A549 (cell line): Measurements from ENCODE around the gene IQCC. TPM values are rescaled to one million over a fixed set of nuclear protein-coding genes. Genes with fewer than 3 reads are reported as not detected.

Source experiments
- ATAC-seq, 2 experiments: fragments of 200-7000 bp in 1 of 2; fragments of >200 bp in 1 of 2; cut with Nextera tagmentation in 1 of 2; cut with Tn5 transposase in 1 of 2; 3 replicates each; pipeline versions ENCODE4 v1.8.0 to v1.9.1; 2018 to 2020; ENCODE audit warnings: mild to moderate bottlenecking in 1 of 2, moderate library complexity in 1 of 2
- CTCF ChIA-PET: fragments of 300-600 bp; sonication (Branson Sonifier 250); formaldehyde crosslinking; extraction: SDS; loops from one replicate; lab custom pipeline; 2021; ENCODE audit warnings: antibody characterized with exemption, inconsistent platforms; lab: Yijun Ruan, JAX
- POLR2A ChIA-PET: fragments of 350-600 bp; formaldehyde crosslinking; extraction: SDS; loops from one replicate; lab custom pipeline; 2021; ENCODE audit warnings: antibody characterized with exemption, inconsistent platforms; lab: Yijun Ruan, JAX
- DNase-seq, 2 experiments: peaks; one replicate each; pipeline versions ENCODE4 v3.0.0 to v3.0.0-alpha.2; 2011 to 2016; ENCODE audit warnings: low read depth in 1 of 2, low spot score in 1 of 2
- FAIRE-seq: peaks from 2 replicates; lab custom pipeline; 2011; peaks lifted over from hg19 to GRCh38; lab: Jason Lieb, UNC
- H3K27ac ChIP-seq, 2 experiments: fragments of >200 bp; sonication (Bioruptor Twin); formaldehyde crosslinking; 3 replicates each; pipeline ENCODE4 v1.5.1; 2016 to 2017
- H3K4me1 ChIP-seq: fragments of >200 bp; sonication (Bioruptor Twin); formaldehyde crosslinking; 3 replicates; pipeline ENCODE4 v1.6.1; 2016
- H3K4me2 ChIP-seq: fragments of >200 bp; sonication (Bioruptor Twin); formaldehyde crosslinking; 3 replicates; pipeline ENCODE4 v1.6.1; 2016
- H3K4me3 ChIP-seq: fragments of >200 bp; sonication (Bioruptor Twin); formaldehyde crosslinking; 3 replicates; pipeline ENCODE4 v1.5.1; 2016
- H3K9me3 ChIP-seq: fragments of >200 bp; sonication (Bioruptor Twin); formaldehyde crosslinking; 3 replicates; pipeline ENCODE4 v1.6.1; 2016
- BHLHE40 ChIP-seq: IDR thresholded peaks from 2 replicates; pipeline ENCODE4 v1.6.1; 2012; ENCODE audit warnings: low read depth, low read length, inconsistent platforms
- CHD4 ChIP-seq: fragments of 200-600 bp; sonication (generic); IDR thresholded peaks from 2 replicates; pipeline ENCODE4 v1.6.1; 2016; ENCODE audit warnings: antibody characterized with exemption, mild to moderate bottlenecking, borderline replicate concordance
- ESRRA ChIP-seq: fragments of 150-350 bp; IDR thresholded peaks from 2 replicates; pipeline ENCODE4 v1.6.1; 2014; ENCODE audit warnings: mild to moderate bottlenecking, low read length, borderline replicate concordance
- FOXS1 ChIP-seq: fragments of 250-450 bp; sonication (Bioruptor Pico); IDR thresholded peaks from 2 replicates; pipeline ENCODE4 v1.5.0; 2020; ENCODE audit warnings: mild to moderate bottlenecking, moderate library complexity
- HOXB13 ChIP-seq: fragments of 250-450 bp; sonication (Bioruptor Pico); IDR thresholded peaks from 2 replicates; pipeline ENCODE4 v1.5.0; 2020; ENCODE audit warnings: low read depth, mild to moderate bottlenecking, moderate library complexity
- JUN ChIP-seq, 2 experiments: fragments of >200 bp; sonication (Bioruptor Twin); formaldehyde crosslinking; IDR thresholded peaks; 2 replicates in 1 of 2; 3 replicates in 1 of 2; pipeline ENCODE4 v1.6.1; 2016 to 2017
- JUNB ChIP-seq: fragments of >200 bp; sonication (Bioruptor Twin); formaldehyde crosslinking; IDR thresholded peaks from 2 replicates; pipeline ENCODE4 v1.6.1; 2016
- KDM1A ChIP-seq: fragments of 200-600 bp; sonication (generic); IDR thresholded peaks from 2 replicates; pipeline ENCODE4 v1.6.1; 2016; ENCODE audit warnings: low read depth, mild to moderate bottlenecking
- MAZ ChIP-seq: fragments of 150-350 bp; IDR thresholded peaks from 2 replicates; pipeline ENCODE4 v1.6.1; 2014; ENCODE audit warnings: antibody characterized with exemption, low read depth, low read length, borderline replicate concordance
- NPAS2 ChIP-seq: fragments of 250-450 bp; sonication (Bioruptor Pico); IDR thresholded peaks from 2 replicates; pipeline ENCODE4 v1.8.0; 2022; ENCODE audit warnings: mild to moderate bottlenecking, moderate library complexity, borderline replicate concordance
- NR3C1 ChIP-seq: fragments of >200 bp; sonication (Bioruptor Twin); formaldehyde crosslinking; IDR thresholded peaks from 3 replicates; pipeline ENCODE4 v1.6.1; 2017
- PHF8 ChIP-seq: fragments of 200-600 bp; sonication (generic); IDR thresholded peaks from 2 replicates; pipeline ENCODE4 v1.6.1; 2016; ENCODE audit warnings: low read depth, mild to moderate bottlenecking, antibody characterized with exemption, moderate library complexity, borderline replicate concordance
- RAD21 ChIP-seq, 2 experiments: fragments of >200 bp in 1 of 2; sonication (Bioruptor Twin) in 1 of 2; formaldehyde crosslinking in 1 of 2; IDR thresholded peaks in 1 of 2; conservative IDR thresholded peaks in 1 of 2; 2 replicates in 1 of 2; 3 replicates in 1 of 2; pipeline ENCODE4 v1.6.1; 2012 to 2018; ENCODE audit warnings: inconsistent platforms in 1 of 2
- RNF2 ChIP-seq: fragments of 200-600 bp; sonication (generic); IDR thresholded peaks from 2 replicates; pipeline ENCODE4 v1.6.1; 2016; ENCODE audit warnings: low read depth, mild to moderate bottlenecking, antibody characterized with exemption, moderate library complexity, borderline replicate concordance
- SMC3 ChIP-seq: fragments of >200 bp; sonication (Bioruptor Twin); formaldehyde crosslinking; IDR thresholded peaks from 3 replicates; pipeline ENCODE4 v1.6.1; 2018; ENCODE audit warnings: inconsistent platforms
- SREBF2 ChIP-seq: fragments of 450-650 bp; IDR thresholded peaks from 2 replicates; pipeline ENCODE4 v1.6.1; 2014; ENCODE audit warnings: mild to moderate bottlenecking, moderate library complexity
- TP53 ChIP-seq: fragments of 250-450 bp; sonication (Bioruptor Pico); IDR thresholded peaks from 2 replicates; pipeline ENCODE4 v1.5.0; 2021; ENCODE audit warnings: mild to moderate bottlenecking, moderate library complexity
- ZNF302 ChIP-seq: fragments of 250-450 bp; sonication (Bioruptor Pico); IDR thresholded peaks from 2 replicates; pipeline ENCODE4 v1.9.0; 2021; ENCODE audit warnings: inconsistent platforms, mild to moderate bottlenecking, moderate library complexity
- WGBS: methylation state at CpG from one replicate; pipeline ENCODE4 v1.1.6; 2017; ENCODE audit errors: missing lambda C conversion rate; 5-methylcytosine and 5-hydroxymethylcytosine counted together
- polyA plus RNA-seq, 4 experiments: library from polyadenylated mRNA; depleted of rRNA in 3 of 4; stranded (reverse); fragments of >200 nt; fragmentation: RNase III in 1 of 4; extraction: RNeasy Plus Mini Kit Qiagen cat#74134 plus additional on column Dnase treatment in 1 of 4; gene quantifications; 2 replicates in 3 of 4; 3 replicates in 1 of 4; pipeline ENCODE4 v1.2.3, GENCODE V29; 2011 to 2017
- TF ChIP-seq, protein P1 (sequence below): IDR thresholded peaks from 2 replicates; pipeline ENCODE4 v1.6.1; 2012
- TF ChIP-seq, protein P2 (sequence below): fragments of 250-450 bp; sonication (Bioruptor Pico); IDR thresholded peaks from 2 replicates; pipeline ENCODE4 v1.5.0; 2021; ENCODE audit warnings: mild to moderate bottlenecking, moderate library complexity, borderline replicate concordance
- TF ChIP-seq, protein P3 (sequence below): fragments of >200 bp; sonication (Bioruptor Twin); formaldehyde crosslinking; IDR thresholded peaks from 2 replicates; pipeline ENCODE4 v1.6.1; 2016

Gene IQCC
- polyA plus RNA-seq, 2 of the 4 experiments (the other 2 are of a cell fraction) = 1.6 to 2.0 TPM

- Histone ChIP-seq H3K27ac (peak overlapping the region; percentile 15 to 77; a peak in 4 of 6 replicates), H3K4me1 (0 out of 3 replicates have a peak, but pooled peaks cover 8% of the 10 kb centered on the region), H3K4me2 (peak overlapping the region; percentile 63), H3K9me3 (no peaks in the 10 kb centered on the region), H3K4me3 (peak overlapping the region; percentile 35)
- TF ChIP-seq KDM1A = no peak
- TF ChIP-seq, protein P1, sequence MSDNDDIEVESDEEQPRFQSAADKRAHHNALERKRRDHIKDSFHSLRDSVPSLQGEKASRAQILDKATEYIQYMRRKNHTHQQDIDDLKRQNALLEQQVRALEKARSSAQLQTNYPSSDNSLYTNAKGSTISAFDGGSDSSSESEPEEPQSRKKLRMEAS = no peak
- TF ChIP-seq RNF2 = no peak
- DNase-seq (no peak), FAIRE-seq (no peak), ATAC-seq (peak in 1 of 2 experiments; percentile 5; a peak in 1 of 6 replicates)
- WGBS = 66% methylated on average over 20 of the region's 26 CpGs
- ChIA-PET CTCF (interaction anchor here (1.2 to 3.1 kb wide), 5 partner anchors 8 to 47 kb away, joined by 3 to 14 read pairs (median 4); no protein-coding TSS in a partner anchor), POLR2A (interaction anchor here (1.5 to 2.6 kb wide), 2 partner anchors 21 to 129 kb away, joined by 5 to 16 read pairs; partner anchors contain the start of genes TMEM39B and TXLNA)
These were observed 4.2 kb upstream of the IQCC start for GRCh38 chr1:32201011-32201855.

GRCh38 chr1:32204943-32205361 is 519 bp upstream of the IQCC start:
- Histone ChIP-seq H3K9me3 (no peaks in the 10 kb centered on the region), H3K4me1 (peaks cover 13% of the 10 kb centered on the region; the same call in 2 of the 3 replicates), H3K4me2 (peak overlapping the region; percentile 98), H3K4me3 (peak overlapping the region; percentile 83), H3K27ac (peak overlapping the region; percentile 85 to 92)
- 41% methylated on average over 23 of the region's 26 CpGs for WGBS
- DNase-seq (no peak), FAIRE-seq (no peak), ATAC-seq (peak in 1 of 2 experiments; percentile 13; a peak in 3 of 6 replicates)
- TF ChIP-seq TP53 (no peak), RAD21 (conservative IDR thresholded peaks at IDR 0.05 in 1 of 2, IDR thresholded peaks at IDR 0.05 in 1 of 2) (no peak), ESRRA (no peak), BHLHE40 (no peak), PHF8 (no peak), MAZ (no peak), NPAS2 (CRISPR knock-in tag) (no peak), JUNB (no peak), CHD4 (no peak), JUN (IDR thresholded peaks at IDR 0.05) (no peak), FOXS1 (CRISPR knock-in tag) (no peak), SMC3 (no peak)
- TF ChIP-seq, protein P2, sequence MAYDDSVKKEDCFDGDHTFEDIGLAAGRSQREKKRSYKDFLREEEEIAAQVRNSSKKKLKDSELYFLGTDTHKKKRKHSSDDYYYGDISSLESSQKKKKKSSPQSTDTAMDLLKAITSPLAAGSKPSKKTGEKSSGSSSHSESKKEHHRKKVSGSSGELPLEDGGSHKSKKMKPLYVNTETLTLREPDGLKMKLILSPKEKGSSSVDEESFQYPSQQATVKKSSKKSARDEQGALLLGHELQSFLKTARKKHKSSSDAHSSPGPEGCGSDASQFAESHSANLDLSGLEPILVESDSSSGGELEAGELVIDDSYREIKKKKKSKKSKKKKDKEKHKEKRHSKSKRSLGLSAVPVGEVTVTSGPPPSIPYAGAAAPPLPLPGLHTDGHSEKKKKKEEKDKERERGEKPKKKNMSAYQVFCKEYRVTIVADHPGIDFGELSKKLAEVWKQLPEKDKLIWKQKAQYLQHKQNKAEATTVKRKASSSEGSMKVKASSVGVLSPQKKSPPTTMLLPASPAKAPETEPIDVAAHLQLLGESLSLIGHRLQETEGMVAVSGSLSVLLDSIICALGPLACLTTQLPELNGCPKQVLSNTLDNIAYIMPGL (CRISPR knock-in tag) = no peak
- ChIA-PET POLR2A (interaction anchor here (1.2 to 1.6 kb wide), 2 partner anchors 25 to 117 kb away, joined by 4 to 5 read pairs; partner anchors contain the start of gene TXLNA), CTCF (interaction anchor here (0.6 to 4.5 kb wide), 4 partner anchors 11 to 316 kb away, joined by 3 to 38 read pairs (median 5); no protein-coding TSS in a partner anchor)

DNA sequence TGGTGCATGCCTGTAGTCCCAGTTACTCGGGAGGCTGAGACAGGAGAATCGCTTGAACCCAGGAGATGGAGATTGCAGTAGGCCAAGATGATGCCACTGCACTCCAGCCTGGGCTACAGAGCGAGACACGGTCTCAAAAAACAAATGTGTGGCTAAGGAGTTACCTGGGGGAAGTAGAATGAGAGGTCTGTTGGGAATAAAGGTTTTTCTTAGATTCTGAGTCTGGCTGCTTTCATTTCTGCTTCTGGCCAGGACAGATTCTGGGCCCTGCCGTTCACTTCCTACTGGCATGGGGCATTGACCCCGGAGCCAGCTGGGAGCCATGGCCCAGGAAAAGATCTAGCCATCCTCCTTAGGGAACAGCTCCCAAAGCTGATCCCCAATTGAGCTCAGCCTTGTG is 3.0 kb downstream of the IQCC start:
- POLR2A ChIA-PET = no interaction called here
- WGBS = 85% methylated on average over 6 of the region's 6 CpGs
- ATAC-seq (no peak), DNase-seq (no peak), FAIRE-seq (no peak)
- Histone ChIP-seq H3K4me1 (peaks cover 12% of the 10 kb centered on the region; the same call in 2 of the 3 replicates), H3K9me3 (no peaks in the 10 kb centered on the region), H3K4me2 (no peak overlapping the region), H3K4me3 (no peak overlapping the region), H3K27ac (no peak overlapping the region)
- TF ChIP-seq NPAS2 (CRISPR knock-in tag) (no peak), HOXB13 (no peak), SREBF2 (no peak), ZNF302 (CRISPR knock-in tag) (no peak), NR3C1 (no peak)
- TF ChIP-seq, protein P3, sequence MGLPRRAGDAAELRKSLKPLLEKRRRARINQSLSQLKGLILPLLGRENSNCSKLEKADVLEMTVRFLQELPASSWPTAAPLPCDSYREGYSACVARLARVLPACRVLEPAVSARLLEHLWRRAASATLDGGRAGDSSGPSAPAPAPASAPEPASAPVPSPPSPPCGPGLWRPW = no peak
- CTCF ChIA-PET = no interaction called here
